GM21447 (cell line): ENCODE measurements around the gene TCIRG1.

Experiments used
- ATAC-seq: cut with Tn5 transposase; IDR thresholded peaks from one replicate; pipeline ENCODE4 v1.9.1; 2021; ENCODE audit not compliant: unreplicated experiment

The TCIRG1 gene

GRCh38 chr11:68006606-68007166, 32.1 kb upstream of the TCIRG1 start:
- no peak for ATAC-seq

GRCh38 chr11:68007498-68008380, 31.1 kb upstream of the TCIRG1 start:
- ATAC-seq, result no peak

GRCh38 chr11:68008381-68009337, 30.2 kb upstream of the TCIRG1 start:
- no peak for ATAC-seq

- no peak for ATAC-seq
These were observed 29.3 kb upstream of the TCIRG1 start for GRCh38 chr11:68009391-68010089.

GRCh38 chr11:68010090-68011041, 28.5 kb upstream of the TCIRG1 start, which contains the start of gene ALDH3B1:
ALDH3B1 (plus strand) TSS chr11:68010327; CDS start chr11:68015298, 4,971 bp downstream.
- no peak for ATAC-seq

GRCh38 chr11:68011051-68011943, 27.5 kb upstream of the TCIRG1 start:
- no peak for ATAC-seq

- ATAC-seq, result no peak
These were observed 26.6 kb upstream of the TCIRG1 start for GRCh38 chr11:68012044-68012842.

- no peak for ATAC-seq
These were observed 25.8 kb upstream of the TCIRG1 start for GRCh38 chr11:68012843-68013610.

GRCh38 chr11:68013611-68014156, 25.1 kb upstream of the TCIRG1 start:
- no peak for ATAC-seq

GRCh38 chr11:68014157-68014946, 24.5 kb upstream of the TCIRG1 start:
- no peak for ATAC-seq

GRCh38 chr11:68014947-68015447, 23.8 kb upstream of the TCIRG1 start:
- no peak for ATAC-seq

GRCh38 chr11:68015467-68015866, 23.4 kb upstream of the TCIRG1 start:
- no peak for ATAC-seq

GRCh38 chr11:68016161-68016903, 22.5 kb upstream of the TCIRG1 start:
- no peak for ATAC-seq

GRCh38 chr11:68016904-68017817, 21.7 kb upstream of the TCIRG1 start:
- ATAC-seq, result no peak
